GM19452 (cell line): ENCODE data around the gene ACADL.
A peak's percentile ranks its signal among the peaks of the same experiment; 100 is the strongest.

Experiments used
- ATAC-seq: cut with Tn5 transposase; IDR thresholded peaks from one replicate; pipeline ENCODE4 v1.9.1; 2021; ENCODE audit not compliant: unreplicated experiment

The ACADL gene

GRCh38 chr2:210170446-210171303 is 54.6 kb downstream of the ACADL start:
- peak; percentile 67 for ATAC-seq

- no peak for ATAC-seq
These were observed 55.1 kb downstream of the ACADL start for GRCh38 chr2:210170196-210170445.

GRCh38 chr2:210169516-210170195 is 55.6 kb downstream of the ACADL start:
- peak; percentile 28 for ATAC-seq

- ATAC-seq = no peak
These were observed 58.0 kb downstream of the ACADL start for GRCh38 chr2:210167227-210167626.

GRCh38 chr2:210162466-210163124 is 62.7 kb downstream of the ACADL start:
- no peak for ATAC-seq

GRCh38 chr2:210159059-210159458 is 66.2 kb downstream of the ACADL start:
- ATAC-seq = no peak

- no peak for ATAC-seq
These were observed 67.0 kb downstream of the ACADL start for GRCh38 chr2:210158236-210158635.

- ATAC-seq = no peak
These were observed 67.7 kb downstream of the ACADL start for GRCh38 chr2:210157526-210157925.

GRCh38 chr2:210147614-210148013 is 77.6 kb downstream of the ACADL start:
- ATAC-seq = no peak
